ENCODE measurements around the gene LGR4. TPM values are rescaled to one million over a fixed set of nuclear protein-coding genes. Genes with fewer than 3 reads are reported as not detected.

LGR4 gene
- total RNA-seq, 1 experiment from 2014 or later = 33.4 TPM

DNA sequence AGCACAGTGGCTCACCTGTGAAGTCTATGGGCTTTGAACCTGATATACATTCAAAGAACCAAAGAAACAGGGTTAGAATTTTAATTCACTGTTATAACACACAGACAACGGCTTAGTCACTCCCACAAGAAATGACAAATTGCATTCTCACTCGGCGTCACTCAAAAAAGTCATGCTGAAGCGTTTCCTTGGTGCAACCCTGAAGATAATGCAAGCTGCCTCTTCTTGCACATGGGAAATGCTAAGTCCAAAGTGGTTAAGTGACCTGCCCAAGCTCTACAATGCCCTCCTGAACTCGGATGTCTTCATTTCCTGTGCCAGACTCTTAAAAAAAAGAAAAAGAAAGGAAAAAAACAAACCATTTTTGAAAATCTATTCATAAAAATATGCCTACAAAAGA is 10.0 kb downstream of the LGR4 start:
- TF ChIP-seq EZH2 (IDR thresholded peaks at IDR 0.05; ENCODE audit: low read depth) = no peak
- TF ChIP-seq, protein P1, sequence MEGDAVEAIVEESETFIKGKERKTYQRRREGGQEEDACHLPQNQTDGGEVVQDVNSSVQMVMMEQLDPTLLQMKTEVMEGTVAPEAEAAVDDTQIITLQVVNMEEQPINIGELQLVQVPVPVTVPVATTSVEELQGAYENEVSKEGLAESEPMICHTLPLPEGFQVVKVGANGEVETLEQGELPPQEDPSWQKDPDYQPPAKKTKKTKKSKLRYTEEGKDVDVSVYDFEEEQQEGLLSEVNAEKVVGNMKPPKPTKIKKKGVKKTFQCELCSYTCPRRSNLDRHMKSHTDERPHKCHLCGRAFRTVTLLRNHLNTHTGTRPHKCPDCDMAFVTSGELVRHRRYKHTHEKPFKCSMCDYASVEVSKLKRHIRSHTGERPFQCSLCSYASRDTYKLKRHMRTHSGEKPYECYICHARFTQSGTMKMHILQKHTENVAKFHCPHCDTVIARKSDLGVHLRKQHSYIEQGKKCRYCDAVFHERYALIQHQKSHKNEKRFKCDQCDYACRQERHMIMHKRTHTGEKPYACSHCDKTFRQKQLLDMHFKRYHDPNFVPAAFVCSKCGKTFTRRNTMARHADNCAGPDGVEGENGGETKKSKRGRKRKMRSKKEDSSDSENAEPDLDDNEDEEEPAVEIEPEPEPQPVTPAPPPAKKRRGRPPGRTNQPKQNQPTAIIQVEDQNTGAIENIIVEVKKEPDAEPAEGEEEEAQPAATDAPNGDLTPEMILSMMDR (conservative IDR thresholded peaks at IDR 0.05) = no peak
- intact Hi-C loops (cut with micrococcal nuclease; ENCODE audit: unreplicated experiment) = loop anchor here (10.0 kb wide), 1 partner anchor 1372 kb away; no protein-coding TSS in a partner anchor
- H3K9me2 ChIP-seq (ENCODE audit: insufficient read depth) = no peaks in the 10 kb centered on the region
- ChIA-PET POLR2A (ENCODE audit: unreplicated experiment) (no interaction called here), CTCF (no interaction called here)
- H3F3A ChIP-seq (ENCODE audit: insufficient read depth, low read depth) = peaks cover 36% of the 10 kb centered on the region
- H3K36me3 ChIP-seq (ENCODE audit: low read depth) = no peaks in the 10 kb centered on the region
- BruUV-seq (replicated peaks) = no TSS peak
- no peaks in the 10 kb centered on the region for H3K9me3 ChIP-seq (ENCODE audit: insufficient read depth, low read depth)
- no peak overlapping the region for H3K4me2 ChIP-seq
- no peak for DNase-seq
- no peak overlapping the region for H3K4me3 ChIP-seq
- no peaks in the 10 kb centered on the region for H4K20me1 ChIP-seq (ENCODE audit: insufficient read depth)
- peaks cover 58% of the 10 kb centered on the region for H3K4me1 ChIP-seq (replicated peaks; ENCODE audit: insufficient read depth)
- no peak overlapping the region for H2AFZ ChIP-seq
- H3K27me3 ChIP-seq (ENCODE audit: insufficient read depth, low read depth) = no peaks in the 10 kb centered on the region
- no peak overlapping the region for H3K27ac ChIP-seq
- peaks cover 99% of the 10 kb centered on the region for H3K79me2 ChIP-seq (ENCODE audit: low read depth)

GRCh38 chr11:27460158-27460978 is 12.2 kb downstream of the LGR4 start:
- TF ChIP-seq EZH2 (IDR thresholded peaks at IDR 0.05; ENCODE audit: low read depth) = no peak
- TF ChIP-seq, protein P1 (conservative IDR thresholded peaks at IDR 0.05) = no peak
- Histone ChIP-seq H3K9me3 (ENCODE audit: insufficient read depth, low read depth) (no peaks in the 10 kb centered on the region), H3K9me2 (ENCODE audit: insufficient read depth) (no peaks in the 10 kb centered on the region), H3K4me2 (no peak overlapping the region), H3K4me1 (replicated peaks; ENCODE audit: insufficient read depth) (peaks cover 58% of the 10 kb centered on the region), H3K79me2 (ENCODE audit: low read depth) (peaks cover 98% of the 10 kb centered on the region), H3K27me3 (ENCODE audit: insufficient read depth, low read depth) (no peaks in the 10 kb centered on the region), H4K20me1 (ENCODE audit: insufficient read depth) (no peaks in the 10 kb centered on the region), H3K36me3 (ENCODE audit: low read depth) (no peaks in the 10 kb centered on the region), H3F3A (ENCODE audit: insufficient read depth, low read depth) (peaks cover 40% of the 10 kb centered on the region), H2AFZ (no peak overlapping the region), H3K4me3 (no peak overlapping the region), H3K27ac (no peak overlapping the region)
- intact Hi-C loops (cut with micrococcal nuclease; ENCODE audit: unreplicated experiment) = loop anchor here (10.0 kb wide), 1 partner anchor 1374 kb away; no protein-coding TSS in a partner anchor
- ChIA-PET POLR2A (ENCODE audit: unreplicated experiment) (no interaction called here), CTCF (no interaction called here)
- BruUV-seq (replicated peaks) = no TSS peak
- no peak for DNase-seq

- Histone ChIP-seq H3K9me2 (ENCODE audit: insufficient read depth) (no peaks in the 10 kb centered on the region), H4K20me1 (ENCODE audit: insufficient read depth) (no peaks in the 10 kb centered on the region), H3K36me3 (ENCODE audit: low read depth) (no peaks in the 10 kb centered on the region), H3K79me2 (ENCODE audit: low read depth) (peaks cover 99% of the 10 kb centered on the region), H3K4me3 (no peak overlapping the region), H3K27me3 (ENCODE audit: insufficient read depth, low read depth) (no peaks in the 10 kb centered on the region), H3K4me1 (replicated peaks; ENCODE audit: insufficient read depth) (peaks cover 48% of the 10 kb centered on the region), H3K27ac (0 out of 2 replicates have a peak overlapping the region, but pooled peaks have one; percentile 4), H2AFZ (no peak overlapping the region), H3K9me3 (ENCODE audit: insufficient read depth, low read depth) (peaks cover 6% of the 10 kb centered on the region; the same call in 1 of the 2 replicates), H3F3A (ENCODE audit: insufficient read depth, low read depth) (peaks cover 29% of the 10 kb centered on the region), H3K4me2 (no peak overlapping the region)
- intact Hi-C loops (cut with micrococcal nuclease; ENCODE audit: unreplicated experiment) = no loop called here
- no TSS peak for BruUV-seq (replicated peaks)
- TF ChIP-seq EZH2 (IDR thresholded peaks at IDR 0.05; ENCODE audit: low read depth) = no peak
- TF ChIP-seq, protein P1 (conservative IDR thresholded peaks at IDR 0.05) = no peak
- ChIA-PET POLR2A (ENCODE audit: unreplicated experiment) (no interaction called here), CTCF (no interaction called here)
- DNase-seq = no peak
Measured at GRCh38 chr11:27459191-27459590, 13.4 kb downstream of the LGR4 start.

All from PC-9 (cell line).